ENCODE measurements around the gene PGK2. TPM values are rescaled to one million over a fixed set of nuclear protein-coding genes. Genes with fewer than 3 reads are reported as not detected.

Gene PGK2
- total RNA-seq, 4 donors from 2014 or later: not detected

- H3K4me1 ChIP-seq: no peaks in the 10 kb centered on the region
- no peaks in the 10 kb centered on the region for H3K27me3 ChIP-seq
- 81% methylated on average over 2 of the region's 2 CpGs for WGBS, 2 donors
- no peaks in the 10 kb centered on the region for H3K9me3 ChIP-seq
- H3K36me3 ChIP-seq: no peaks in the 10 kb centered on the region
- no peak for DNase-seq (ENCODE audit: low spot score in 2 of 2)
- H3K4me3 ChIP-seq: no peak overlapping the region
- TF ChIP-seq POLR2A (IDR thresholded peaks at IDR 0.05) (no peak), CTCF (IDR thresholded peaks at IDR 0.05) (no peak), EP300 (IDR thresholded peaks at IDR 0.05) (no peak)
- H3K27ac ChIP-seq: no peak overlapping the region
These were observed 47.7 kb downstream of the PGK2 start for GRCh38 chr6:49739423-49739822.

GRCh38 chr6:49736017-49736508, 51.0 kb downstream of the PGK2 start:
- no peak for TF ChIP-seq CTCF (IDR thresholded peaks at IDR 0.05)
- no peak for TF ChIP-seq POLR2A (IDR thresholded peaks at IDR 0.05)
- no peak for TF ChIP-seq EP300 (IDR thresholded peaks at IDR 0.05)
- WGBS, 2 donors: 67 to 76% methylated on average over 4 of the region's 4 CpGs
- Histone ChIP-seq H3K9me3 (no peaks in the 10 kb centered on the region), H3K36me3 (no peaks in the 10 kb centered on the region), H3K4me3 (no peak overlapping the region), H3K27ac (no peak overlapping the region), H3K27me3 (no peaks in the 10 kb centered on the region), H3K4me1 (no peaks in the 10 kb centered on the region)
- no peak for DNase-seq (ENCODE audit: low spot score in 2 of 2)

Other genes starting within 250 kb of the PGK2 start
- gene C6orf141, start 236.6 kb downstream of the PGK2 start, total RNA-seq: 1 to 10 TPM in 3 of 4 donors, under 1 TPM in 1; 0.90 to 5.9 (median 4.5) TPM
- 1 to 10 TPM in 3 of 4 donors, under 1 TPM in 1; 0.59 to 2.7 (median 2.1) TPM for gene RHAG, start 150.4 kb downstream of the PGK2 start, total RNA-seq
- gene CRISP2, start 73.7 kb downstream of the PGK2 start, total RNA-seq: not detected
- not detected for gene CRISP3, start 42.9 kb downstream of the PGK2 start, total RNA-seq
- gene CRISP1, start 79.2 kb upstream of the PGK2 start, total RNA-seq: not detected
- not detected for gene DEFB114, start 176.9 kb upstream of the PGK2 start, total RNA-seq
- gene DEFB113, start 182.3 kb upstream of the PGK2 start, total RNA-seq: not detected
- not detected for gene DEFB110, start 234.7 kb upstream of the PGK2 start, total RNA-seq